Measurements from ENCODE around the gene KCNK4. TPM values are rescaled to one million over a fixed set of nuclear protein-coding genes. Genes with fewer than 3 reads are reported as not detected.

KCNK4 gene
- total RNA-seq, 1 donor from 2014 or later = 0.52 TPM

DNA sequence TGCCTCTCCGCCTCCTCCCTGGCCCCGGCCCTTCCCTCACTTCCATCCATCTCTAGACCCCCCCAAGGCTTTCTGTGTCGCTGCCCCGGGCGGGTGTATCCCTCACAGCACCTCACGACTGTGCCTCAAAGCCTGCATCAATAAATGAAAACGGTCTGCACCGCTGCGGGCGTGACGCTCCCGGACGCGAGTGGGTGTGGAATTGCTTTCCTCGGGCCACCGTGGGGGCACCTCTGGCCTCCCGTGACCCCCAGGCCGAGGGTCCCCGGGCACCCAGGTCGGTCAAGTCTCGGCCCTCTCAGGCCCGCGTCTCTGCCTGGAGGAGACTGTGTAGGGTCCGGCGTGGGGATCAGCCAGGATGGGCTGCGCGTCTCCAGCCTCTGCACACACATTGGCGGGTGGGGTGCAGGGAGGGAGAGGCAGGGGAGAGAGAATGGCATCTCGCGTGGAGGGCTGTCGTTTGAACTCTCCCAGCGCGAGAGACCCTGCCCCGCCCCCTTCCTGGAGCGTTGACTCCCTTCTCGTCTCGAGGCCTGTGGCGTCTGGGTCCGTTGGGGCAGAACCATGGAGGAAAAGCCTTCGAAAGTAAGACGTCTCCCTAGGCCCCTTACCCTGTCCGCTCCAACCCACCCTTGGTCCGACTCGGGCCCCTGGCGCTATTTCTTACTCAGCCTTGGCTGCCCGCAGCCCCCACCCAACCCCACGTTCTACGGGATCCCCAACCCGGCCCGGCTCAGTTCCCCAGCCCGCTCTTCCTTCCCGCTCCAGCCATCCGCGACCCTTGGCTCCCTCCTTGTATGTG, 8.9 kb downstream of the KCNK4 start, which contains the start of gene CATSPERZ:
TSS of gene CATSPERZ (plus strand) at position 512 of the 802 bp plus-strand sequence. CDS start at position 565, 53 bp downstream.
- Histone ChIP-seq H3K36me3 (ENCODE audit: insufficient read depth, low read length) (no peaks in the 10 kb centered on the region), H4K20me1 (ENCODE audit: insufficient read depth, low read length) (peaks cover 5% of the 10 kb centered on the region), H3K4me3 (ENCODE audit: insufficient read depth, low read depth, low read length) (peak within 1 kb of the TSS; percentile 34), H3K4me2 (ENCODE audit: low read length) (peak within 1 kb of the TSS; percentile 81), H3K27ac (ENCODE audit: low read depth, low read length) (no peak within 1 kb of the TSS), H3K27me3 (ENCODE audit: insufficient read depth, low read length) (peaks cover 57% of the 10 kb centered on the region), H3K4me1 (ENCODE audit: insufficient read depth, low read length) (peaks cover 11% of the 10 kb centered on the region), H3K9me3 (ENCODE audit: insufficient read depth, low read depth, low read length) (no peaks in the 10 kb centered on the region), H3K79me2 (ENCODE audit: insufficient read depth, low read length) (no peaks in the 10 kb centered on the region), H3K9ac (ENCODE audit: low read length) (no peak within 1 kb of the TSS), H2AFZ (ENCODE audit: low read depth, low read length) (peak within 1 kb of the TSS; percentile 64)
- H3K9me3 Mint-ChIP-seq (ENCODE audit: unreplicated experiment) = no peaks in the 10 kb centered on the region
- FAIRE-seq (no peak), DNase-seq (ENCODE audit: low read depth) (no peak)
- H3K27ac Mint-ChIP-seq (ENCODE audit: unreplicated experiment) = no peak within 1 kb of the TSS
- H3K4me3 Mint-ChIP-seq (ENCODE audit: unreplicated experiment) = peak within 1 kb of the TSS; percentile 50
- H3K27me3 Mint-ChIP-seq (ENCODE audit: low read depth, unreplicated experiment) = peaks cover 57% of the 10 kb centered on the region
- H3K36me3 Mint-ChIP-seq (ENCODE audit: low read depth, unreplicated experiment) = no peaks in the 10 kb centered on the region
- peaks cover 5% of the 10 kb centered on the region for H3K4me1 Mint-ChIP-seq (ENCODE audit: low read depth, unreplicated experiment)
- TF ChIP-seq EZH2 (IDR thresholded peaks at IDR 0.05; ENCODE audit: insufficient read depth, low read length) = peak; percentile 49
- TF ChIP-seq, protein P1, sequence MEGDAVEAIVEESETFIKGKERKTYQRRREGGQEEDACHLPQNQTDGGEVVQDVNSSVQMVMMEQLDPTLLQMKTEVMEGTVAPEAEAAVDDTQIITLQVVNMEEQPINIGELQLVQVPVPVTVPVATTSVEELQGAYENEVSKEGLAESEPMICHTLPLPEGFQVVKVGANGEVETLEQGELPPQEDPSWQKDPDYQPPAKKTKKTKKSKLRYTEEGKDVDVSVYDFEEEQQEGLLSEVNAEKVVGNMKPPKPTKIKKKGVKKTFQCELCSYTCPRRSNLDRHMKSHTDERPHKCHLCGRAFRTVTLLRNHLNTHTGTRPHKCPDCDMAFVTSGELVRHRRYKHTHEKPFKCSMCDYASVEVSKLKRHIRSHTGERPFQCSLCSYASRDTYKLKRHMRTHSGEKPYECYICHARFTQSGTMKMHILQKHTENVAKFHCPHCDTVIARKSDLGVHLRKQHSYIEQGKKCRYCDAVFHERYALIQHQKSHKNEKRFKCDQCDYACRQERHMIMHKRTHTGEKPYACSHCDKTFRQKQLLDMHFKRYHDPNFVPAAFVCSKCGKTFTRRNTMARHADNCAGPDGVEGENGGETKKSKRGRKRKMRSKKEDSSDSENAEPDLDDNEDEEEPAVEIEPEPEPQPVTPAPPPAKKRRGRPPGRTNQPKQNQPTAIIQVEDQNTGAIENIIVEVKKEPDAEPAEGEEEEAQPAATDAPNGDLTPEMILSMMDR (IDR thresholded peaks at IDR 0.05; ENCODE audit: insufficient read depth, low read depth, low read length) = no peak

DNA sequence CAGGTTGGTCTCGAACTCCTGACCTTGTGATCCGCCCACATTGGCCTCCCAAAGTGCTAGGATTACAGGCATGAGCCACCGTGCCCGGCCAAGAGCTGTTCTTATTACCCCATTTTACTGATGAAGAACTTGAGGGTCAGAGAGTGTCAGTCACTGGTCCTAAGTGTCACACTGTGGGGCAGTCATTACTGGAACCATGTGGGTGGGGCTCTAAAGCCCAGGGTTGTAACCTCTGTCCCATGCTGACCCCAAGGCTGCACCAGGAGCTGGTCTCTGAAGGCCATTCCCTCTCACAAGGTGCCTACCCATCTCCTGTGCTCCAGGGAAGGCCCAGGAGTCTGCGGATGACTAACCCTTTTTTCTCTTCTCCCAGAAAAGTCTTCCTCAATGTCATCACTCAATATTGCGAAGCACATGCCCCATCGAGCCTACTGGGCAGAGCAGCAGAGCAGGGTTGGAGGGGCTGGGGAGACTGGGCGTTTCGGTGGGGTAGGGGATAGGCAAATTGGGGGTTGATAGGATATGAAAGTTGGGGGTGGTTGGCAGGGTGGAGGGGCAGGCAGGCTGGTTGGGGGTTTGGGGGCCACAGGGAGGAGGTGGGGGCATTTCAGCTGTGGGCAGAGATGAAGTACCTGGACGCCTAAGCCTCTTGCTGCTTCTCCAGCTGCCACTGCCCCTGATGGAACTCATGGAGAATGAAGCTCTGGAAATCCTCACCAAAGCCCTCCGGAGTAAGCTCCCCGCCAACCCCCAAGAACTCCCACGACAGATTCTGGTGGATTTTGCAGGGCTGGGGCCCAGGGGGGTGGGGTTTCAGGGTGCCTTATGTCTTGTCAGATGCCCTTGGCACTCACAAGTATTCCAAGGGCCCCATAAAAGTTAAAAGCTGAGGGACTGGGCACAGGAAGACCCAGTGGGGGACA, 12.3 kb downstream of the KCNK4 start:
- no peak overlapping the region for H3K9ac ChIP-seq (ENCODE audit: low read length)
- Mint-ChIP-seq H3K27ac (ENCODE audit: unreplicated experiment) (no peak overlapping the region), H3K36me3 (ENCODE audit: low read depth, unreplicated experiment) (no peaks in the 10 kb centered on the region), H3K4me3 (ENCODE audit: unreplicated experiment) (peak overlapping the region; percentile 27), H3K9me3 (ENCODE audit: unreplicated experiment) (no peaks in the 10 kb centered on the region), H3K4me1 (ENCODE audit: low read depth, unreplicated experiment) (no peaks in the 10 kb centered on the region), H3K27me3 (ENCODE audit: low read depth, unreplicated experiment) (peaks cover 26% of the 10 kb centered on the region)
- no peak overlapping the region for H2AFZ ChIP-seq (ENCODE audit: low read depth, low read length)
- no peak for TF ChIP-seq EZH2 (IDR thresholded peaks at IDR 0.05; ENCODE audit: insufficient read depth, low read length)
- TF ChIP-seq, protein P1 (IDR thresholded peaks at IDR 0.05; ENCODE audit: insufficient read depth, low read depth, low read length) = no peak
- H3K4me3 ChIP-seq (ENCODE audit: insufficient read depth, low read depth, low read length) = no peak overlapping the region
- no peaks in the 10 kb centered on the region for H3K36me3 ChIP-seq (ENCODE audit: insufficient read depth, low read length)
- DNase-seq (ENCODE audit: low read depth) = no peak
- H3K79me2 ChIP-seq (ENCODE audit: insufficient read depth, low read length) = peaks cover 19% of the 10 kb centered on the region
- H4K20me1 ChIP-seq (ENCODE audit: insufficient read depth, low read length) = peaks cover 6% of the 10 kb centered on the region
- no peak for FAIRE-seq
- H3K27me3 ChIP-seq (ENCODE audit: insufficient read depth, low read length) = peaks cover 24% of the 10 kb centered on the region
- no peak overlapping the region for H3K27ac ChIP-seq (ENCODE audit: low read depth, low read length)
- H3K9me3 ChIP-seq (ENCODE audit: insufficient read depth, low read depth, low read length) = no peaks in the 10 kb centered on the region
- H3K4me2 ChIP-seq (ENCODE audit: low read length) = no peak overlapping the region
- H3K4me1 ChIP-seq (ENCODE audit: insufficient read depth, low read length) = peaks cover 23% of the 10 kb centered on the region

All from astrocyte (in vitro differentiated cells and primary cell).